Stimulated activated CD8-positive, alpha-beta memory T cell treated with anti-CD3 and anti-CD28 coated beads, Interleukin-7, amount 100 ng/mL, for 1 hour (primary cell): ENCODE results near the gene RADIL.

Source experiments
- DNase-seq, 2 donors: peaks; one replicate each; pipeline ENCODE4 v3.0.0-alpha.2; 2020; ENCODE audit warnings: low read depth in 2 of 2

The RADIL gene

DNA sequence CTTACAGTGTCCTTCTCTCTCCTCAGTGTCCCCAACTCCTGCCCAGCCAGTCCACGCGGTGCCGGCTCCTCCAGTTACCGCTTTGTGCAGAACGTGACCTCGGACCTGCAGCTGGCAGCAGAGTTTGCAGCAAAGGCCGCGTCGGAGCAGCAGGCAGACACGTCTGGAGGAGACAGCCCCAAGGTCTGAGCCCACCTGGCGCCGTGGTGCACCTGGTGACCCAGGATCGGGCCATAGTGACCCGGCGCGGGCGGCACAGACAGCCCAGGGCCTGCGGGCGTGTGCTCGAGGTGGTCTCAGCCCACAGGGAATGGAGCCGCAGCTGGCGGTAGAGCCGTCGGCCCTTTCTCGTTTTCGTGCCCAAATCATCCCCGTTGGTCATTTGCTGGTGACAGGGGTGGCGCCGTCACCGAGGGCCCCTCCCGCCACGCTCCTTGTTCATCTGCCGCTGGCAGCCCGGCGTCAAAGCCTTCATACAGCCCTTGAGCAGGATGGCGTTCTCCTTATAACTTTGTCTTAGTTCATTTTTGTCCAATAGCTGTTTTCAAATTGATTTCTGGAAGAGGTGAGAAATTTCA is 129.0 kb downstream of the RADIL start:
- DNase-seq, result no peak

- DNase-seq, result peak; percentile 65 to 75
Measured at GRCh38 chr7:4753598-4754432, 129.7 kb downstream of the RADIL start.

- DNase-seq, result no peak
Measured at GRCh38 chr7:4751398-4751947, 132.0 kb downstream of the RADIL start.

DNA sequence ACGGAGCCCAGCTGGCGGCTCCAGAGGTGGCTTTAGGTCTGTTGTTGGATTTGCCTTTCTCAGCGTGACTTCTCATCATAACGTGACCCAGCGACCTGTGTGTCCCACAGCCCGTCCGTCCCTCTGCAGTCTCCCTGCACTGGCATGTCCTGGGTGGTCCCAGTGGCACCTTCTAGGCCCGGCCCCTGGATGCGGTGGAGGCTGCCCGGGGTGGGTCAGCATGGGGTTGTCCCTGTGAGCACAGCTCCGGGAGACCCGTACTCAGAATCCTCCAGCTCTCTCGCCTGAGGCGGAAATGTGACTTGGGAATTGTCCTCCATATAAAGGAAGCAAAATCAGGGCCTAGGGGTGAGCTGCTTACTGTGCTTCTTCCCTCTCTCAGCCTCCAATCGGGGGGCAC is 133.7 kb downstream of the RADIL start:
- DNase-seq, result no peak

DNA sequence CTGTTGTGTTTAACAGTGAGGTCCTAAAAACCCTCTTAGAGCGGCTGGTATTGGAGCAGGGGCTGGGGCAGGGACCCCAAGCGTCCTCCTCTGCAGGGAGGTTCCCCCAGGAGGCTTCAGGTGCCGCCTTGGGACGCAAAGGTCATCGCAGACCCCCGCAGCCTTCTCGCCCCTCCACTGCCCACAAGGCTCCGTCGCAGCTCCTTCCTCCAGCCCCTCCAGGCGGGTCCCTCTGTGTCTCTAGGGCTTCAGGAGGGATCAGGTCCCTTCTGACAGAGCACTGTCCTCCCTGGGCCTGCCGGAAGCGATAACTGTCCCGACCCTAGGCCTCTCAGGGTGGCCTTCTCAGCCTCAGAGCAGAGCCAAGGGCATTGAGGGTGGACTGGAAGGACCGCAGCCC is 134.2 kb downstream of the RADIL start:
- DNase-seq, result no peak
